Thyroid gland (tissue), 4 donors: ENCODE measurements around the gene CHRND. TPM values are rescaled to one million over a fixed set of nuclear protein-coding genes. Genes with fewer than 3 reads are reported as not detected.

Source experiments
- DNase-seq, 2 donors: peaks; one replicate each; pipeline ENCODE4 v3.0.0-alpha.2; 2019
- H3K27ac ChIP-seq, 3 donors: fragments of 200-600 bp; sonication (generic); 1 replicate in 2 of 3; 2 replicates in 1 of 3; pipeline ENCODE4 v1.5.1; 2016 to 2019; ENCODE audit warnings: mild to moderate bottlenecking in 1 of 3, moderate library complexity in 1 of 3
- H3K27me3 ChIP-seq: fragments of 200-600 bp; sonication (generic); one replicate; pipeline ENCODE4 v1.5.1; 2019
- H3K36me3 ChIP-seq, 2 donors: fragments of 200-600 bp; sonication (generic); one replicate each; pipeline ENCODE4 v1.5.1; 2016 to 2019
- H3K4me1 ChIP-seq, 2 donors: fragments of 200-600 bp; sonication (generic); one replicate each; pipeline ENCODE4 v1.5.1; 2017 to 2019
- H3K4me3 ChIP-seq, 3 donors: fragments of 200-600 bp; sonication (generic); replicated peaks in 1 of 3; 1 replicate in 2 of 3; 2 replicates in 1 of 3; pipeline ENCODE4 v1.5.1; 2016; ENCODE audit warnings: mild to moderate bottlenecking in 1 of 3
- H3K9me3 ChIP-seq: fragments of 200-600 bp; sonication (generic); one replicate; pipeline ENCODE4 v1.5.1; 2017
- CTCF ChIP-seq, 6 experiments: fragments of 200-600 bp in 3 of 6; fragments of 450-650 bp in 3 of 6; sonication (generic) in 3 of 6; IDR thresholded peaks; one replicate each; pipeline ENCODE4 v1.5.1; 2016 to 2019; ENCODE audit warnings: antibody characterized with exemption in 6 of 6, mild to moderate bottlenecking in 2 of 6, inconsistent platforms in 1 of 6, moderate library complexity in 1 of 6
- POLR2A ChIP-seq, 2 donors: fragments of 450-650 bp; IDR thresholded peaks; one replicate each; pipeline ENCODE4 v1.6.1; 2017; ENCODE audit warnings: antibody characterized with exemption in 2 of 2, mild to moderate bottlenecking in 2 of 2, moderate library complexity in 1 of 2
- WGBS, 2 donors: methylation state at CpG; one replicate each; pipeline ENCODE4 v1.1.5; 2017; 5-methylcytosine and 5-hydroxymethylcytosine counted together
- intact Hi-C: fragments of 100-400 bp; cut with DNase I; formaldehyde crosslinking; loops from one replicate; pipeline ENCODE4 v1.15.1; 2023
- total RNA-seq, 4 donors: library from RNA; depleted of rRNA; stranded (reverse); fragments of >200 nt; gene quantifications; one replicate each; pipeline ENCODE4 v1.2.3, GENCODE V29; 2016

CHRND gene
- total RNA-seq, 4 donors from 2014 or later, result not detected

DNA sequence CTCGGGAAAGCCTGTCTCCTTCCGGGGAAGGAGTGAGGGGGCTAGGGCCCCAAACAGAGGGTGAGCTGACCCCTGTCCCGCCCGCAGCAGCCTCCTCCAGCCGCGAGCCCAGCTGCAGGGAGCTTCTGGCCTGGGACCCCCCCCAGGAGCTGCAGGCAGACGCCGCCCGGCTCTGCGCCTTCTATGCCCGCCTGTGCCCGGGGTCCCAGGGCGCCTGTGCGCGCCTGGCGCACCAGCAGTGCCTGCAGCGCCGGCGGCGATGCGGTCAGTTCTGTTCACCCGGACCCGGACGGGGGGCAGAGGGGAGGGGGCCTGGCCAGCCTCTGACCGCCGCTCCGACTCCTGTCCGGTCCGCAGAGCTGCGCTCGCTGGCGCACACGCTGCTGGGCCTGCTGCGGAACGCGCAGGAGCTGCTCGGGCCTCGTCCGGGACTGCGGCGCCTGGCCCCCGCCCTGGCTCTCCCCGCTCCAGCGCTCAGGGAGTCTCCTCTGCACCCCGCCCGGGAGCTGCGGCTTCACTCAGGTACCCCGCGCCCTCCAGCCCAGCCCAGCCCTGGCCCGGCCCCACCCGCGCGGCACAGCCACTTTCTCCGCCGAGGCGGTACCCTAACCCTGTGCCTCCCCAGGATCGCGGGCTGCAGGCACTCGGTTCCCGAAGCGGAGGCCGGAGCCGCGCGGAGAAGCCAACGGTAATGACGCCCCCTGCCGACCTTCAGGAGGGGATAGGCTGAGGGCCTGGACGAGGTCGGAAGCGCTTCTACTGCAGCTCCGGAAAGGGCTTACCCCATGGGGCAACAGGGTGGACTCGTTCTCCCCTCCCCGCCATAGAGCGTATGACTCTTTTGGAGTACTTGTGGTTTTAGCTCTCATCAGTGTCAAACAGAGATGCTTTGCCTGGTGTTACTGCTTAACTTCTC lies 2.0 kb upstream of the CHRND start:
- WGBS, 2 donors, result 3% methylated on average over 8 to 25 of the region's 75 CpGs
- Histone ChIP-seq H3K27me3 (peaks cover 23% of the 10 kb centered on the region), H3K4me1 (peaks cover 6 to 25% of the 10 kb centered on the region in 2 donors), H3K36me3 (no peaks in the 10 kb centered on the region), H3K4me3 (no peak overlapping the region), H3K9me3 (no peaks in the 10 kb centered on the region), H3K27ac (no peak overlapping the region)
- no peak for TF ChIP-seq CTCF (IDR thresholded peaks at IDR 0.05)
- TF ChIP-seq POLR2A (IDR thresholded peaks at IDR 0.05), result no peak
- intact Hi-C loops, result loop anchor here (5.0 to 10.0 kb wide), 2 partner anchors 77 to 599 kb away; partner anchors contain the start of gene NPPC
- peak in 1 of 2 donors; percentile 29 for DNase-seq

DNA sequence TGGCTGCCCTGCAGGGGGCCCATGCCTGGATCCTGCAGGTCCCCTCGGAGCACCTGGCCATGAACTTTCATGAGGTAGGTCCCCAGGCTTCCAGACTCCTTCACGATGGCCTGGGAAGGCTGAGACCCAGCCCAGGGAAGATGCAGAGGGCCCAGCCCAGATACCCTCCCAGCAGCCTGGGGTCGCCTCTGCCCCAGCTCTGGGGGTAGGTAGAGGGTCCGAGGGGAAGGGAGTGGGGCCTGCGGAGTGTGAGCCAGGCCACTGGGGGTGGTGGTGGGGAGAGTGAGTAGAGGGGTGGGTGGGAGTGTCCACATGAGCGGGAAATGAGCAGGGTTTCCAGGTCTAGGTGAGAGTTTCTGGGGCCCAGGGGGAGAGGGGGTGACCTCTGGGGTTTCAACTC lies 1.2 kb upstream of the CHRND start:
- no peak for DNase-seq
- H3K4me1 ChIP-seq, result peaks cover 6 to 25% of the 10 kb centered on the region in 2 donors
- TF ChIP-seq CTCF (IDR thresholded peaks at IDR 0.05) (no peak), POLR2A (IDR thresholded peaks at IDR 0.05) (no peak)
- no peak overlapping the region for H3K27ac ChIP-seq
- H3K4me3 ChIP-seq, result no peak overlapping the region
- no peaks in the 10 kb centered on the region for H3K9me3 ChIP-seq
- H3K36me3 ChIP-seq, result no peaks in the 10 kb centered on the region
- intact Hi-C loops, result loop anchor here (5.0 to 10.0 kb wide), 2 partner anchors 77 to 600 kb away; partner anchors contain the start of gene NPPC
- 100% methylated on average over 1 to 2 of the region's 6 CpGs for WGBS, 2 donors
- peaks cover 23% of the 10 kb centered on the region for H3K27me3 ChIP-seq

- H3K4me3 ChIP-seq, result no peak overlapping the region
- H3K9me3 ChIP-seq, result no peaks in the 10 kb centered on the region
- no peaks in the 10 kb centered on the region for H3K36me3 ChIP-seq
- H3K27me3 ChIP-seq, result peaks cover 23% of the 10 kb centered on the region
- intact Hi-C loops, result loop anchor here (10.0 kb wide), 1 partner anchor 600 kb away; the partner anchor contains the start of gene NPPC
- H3K4me1 ChIP-seq, result peaks cover 6 to 25% of the 10 kb centered on the region in 2 donors
- TF ChIP-seq POLR2A (IDR thresholded peaks at IDR 0.05) (no peak), CTCF (IDR thresholded peaks at IDR 0.05) (no peak)
- no peak for DNase-seq
- 88 to 93% methylated on average over 5 to 7 of the region's 14 CpGs for WGBS, 2 donors
- H3K27ac ChIP-seq, result no peak overlapping the region
Measured at GRCh38 chr2:232525199-232525598, 761 bp upstream of the CHRND start.

DNA sequence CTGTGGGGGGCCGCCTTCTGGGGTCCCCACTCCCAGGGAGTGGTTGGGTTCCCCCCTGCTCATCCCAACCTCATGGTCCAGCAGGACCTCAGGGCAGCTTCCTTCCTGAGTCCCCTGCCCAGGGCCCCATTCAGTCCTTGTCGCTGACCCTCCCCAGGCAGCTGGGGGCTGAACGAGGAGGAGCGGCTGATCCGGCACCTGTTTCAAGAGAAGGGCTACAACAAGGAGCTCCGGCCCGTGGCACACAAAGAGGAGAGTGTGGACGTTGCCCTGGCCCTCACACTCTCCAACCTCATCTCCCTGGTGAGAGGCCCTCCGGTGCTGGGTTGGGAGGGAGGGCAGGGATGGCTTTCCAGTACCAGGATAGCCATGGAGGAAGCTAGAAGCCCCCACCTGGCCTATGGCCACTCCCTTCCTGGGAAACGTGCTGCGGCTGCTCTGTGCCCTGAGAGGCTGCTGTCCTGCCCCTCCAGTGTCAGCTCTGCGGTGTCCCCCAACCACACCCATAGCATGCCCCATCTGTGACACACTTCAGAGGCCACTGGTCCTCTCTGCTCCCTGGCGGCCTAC lies 497 bp downstream of the CHRND start:
- 63 to 75% methylated on average over 6 to 11 of the region's 13 CpGs for WGBS, 2 donors

More for the DNA sequence above, 497 bp downstream of the CHRND start:
- Histone ChIP-seq H3K4me1 (peaks cover 6 to 25% of the 10 kb centered on the region in 2 donors), H3K9me3 (no peaks in the 10 kb centered on the region), H3K27me3 (peaks cover 23% of the 10 kb centered on the region), H3K27ac (no peak overlapping the region), H3K36me3 (no peaks in the 10 kb centered on the region), H3K4me3 (no peak overlapping the region)
- no peak for DNase-seq
- TF ChIP-seq POLR2A (IDR thresholded peaks at IDR 0.05) (no peak), CTCF (IDR thresholded peaks at IDR 0.05) (no peak)
- intact Hi-C loops, result loop anchor here (10.0 kb wide), 1 partner anchor 602 kb away; the partner anchor contains the start of gene NPPC
